HG02610 (cell line): ENCODE results near the gene FGF9.

Source experiments
- ATAC-seq: cut with Tn5 transposase; IDR thresholded peaks from one replicate; pipeline ENCODE4 v1.9.1; 2021; ENCODE audit warnings: mild to moderate bottlenecking, moderate library complexity; ENCODE audit not compliant: unreplicated experiment

The FGF9 gene

DNA sequence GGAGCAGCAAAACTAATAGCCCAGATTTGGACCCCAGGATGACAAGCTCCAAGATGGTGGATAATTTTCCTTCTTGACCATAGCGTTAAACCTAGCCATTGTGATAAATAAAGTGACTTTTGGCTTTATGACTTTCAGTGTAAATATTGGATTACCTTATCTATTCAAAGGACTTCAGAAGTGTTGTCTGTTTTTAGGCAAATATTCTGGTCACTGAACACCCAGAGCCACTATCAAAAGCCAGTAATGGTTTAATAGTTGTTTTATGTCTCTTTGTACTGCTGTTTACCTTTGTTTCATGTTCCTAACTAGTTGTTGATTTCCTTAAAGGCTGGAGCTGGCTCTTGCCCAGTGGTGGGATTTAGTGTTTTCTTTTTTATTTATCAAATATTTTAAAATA is 81.6 kb downstream of the FGF9 start:
- ATAC-seq, result no peak

DNA sequence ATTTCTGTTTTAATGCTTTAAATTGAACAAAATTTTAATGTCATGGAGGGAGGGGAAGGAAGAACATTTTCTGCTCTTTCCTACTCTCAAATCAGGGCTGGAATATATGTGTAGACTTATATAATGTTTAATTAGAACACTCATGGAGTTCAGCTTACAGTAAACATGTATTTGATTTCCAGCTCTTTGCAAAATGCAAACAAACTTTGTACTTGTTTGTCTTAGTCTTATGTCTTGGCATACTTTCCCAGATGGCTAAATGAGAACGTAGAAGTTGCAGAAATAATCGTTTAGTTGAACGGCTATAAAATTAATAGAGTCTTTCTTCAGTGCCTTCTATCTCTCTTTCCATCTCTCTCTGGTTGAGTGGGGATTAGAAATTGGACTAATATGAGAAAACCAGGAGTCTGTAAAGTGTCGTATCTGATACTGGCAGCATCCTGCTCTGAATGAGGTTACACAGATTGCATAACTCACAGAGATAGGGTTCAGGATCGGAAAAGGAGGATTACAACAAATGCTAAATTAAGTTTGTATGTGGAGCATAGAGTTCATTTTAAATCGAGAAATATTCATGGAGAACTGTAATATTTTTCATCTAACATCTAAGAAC is 82.3 kb downstream of the FGF9 start:
- ATAC-seq, result no peak
